ENCODE data around the gene THRAP3. TPM values are rescaled to one million over a fixed set of nuclear protein-coding genes. Genes with fewer than 3 reads are reported as not detected.

The THRAP3 gene
- total RNA-seq, 1 donor from 2014 or later, result 86.5 TPM

DNA sequence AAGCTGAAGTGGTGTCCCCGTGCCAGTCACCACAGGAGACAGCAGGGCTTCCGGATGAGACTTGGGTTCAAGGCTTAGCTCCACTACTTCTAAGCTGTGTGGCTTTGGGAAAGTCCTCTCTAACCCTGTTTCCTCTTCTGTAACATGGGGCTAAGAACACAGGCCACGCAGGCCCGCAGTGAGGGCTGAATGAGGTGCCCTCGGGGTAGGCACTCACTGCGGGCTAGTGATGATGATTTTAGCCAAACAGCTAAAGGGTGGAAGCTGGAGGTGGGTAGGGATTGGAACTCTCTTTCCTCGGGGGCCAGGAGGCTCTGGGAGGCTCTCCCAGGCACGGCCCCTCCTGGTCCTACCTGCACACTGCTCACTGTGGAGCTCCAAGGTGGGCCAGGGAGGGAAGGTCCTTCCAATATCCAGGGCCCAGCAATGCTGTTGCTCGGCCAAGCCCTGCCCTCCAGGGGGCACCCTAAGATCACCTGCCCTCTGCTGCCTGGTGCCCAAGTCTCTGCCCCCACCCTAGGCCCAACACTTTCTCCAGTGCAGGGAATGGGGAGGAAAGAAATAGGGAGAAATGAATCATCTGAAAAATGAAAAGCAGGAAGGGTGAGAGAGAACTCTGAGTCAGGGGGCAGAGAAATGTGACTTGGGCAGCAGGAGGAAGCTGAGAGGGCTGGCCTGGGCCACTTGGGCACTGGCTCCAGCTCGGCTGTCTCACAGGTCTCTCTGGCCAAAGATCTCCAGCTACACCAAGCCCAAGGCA is 118.4 kb downstream of the THRAP3 start:
- intact Hi-C loops (cut with DNase I), result loop anchor here (2.0 kb wide), 1 partner anchor 78 kb away; no protein-coding TSS in a partner anchor
- DNase-seq (ENCODE audit: low spot score), result no peak

DNA sequence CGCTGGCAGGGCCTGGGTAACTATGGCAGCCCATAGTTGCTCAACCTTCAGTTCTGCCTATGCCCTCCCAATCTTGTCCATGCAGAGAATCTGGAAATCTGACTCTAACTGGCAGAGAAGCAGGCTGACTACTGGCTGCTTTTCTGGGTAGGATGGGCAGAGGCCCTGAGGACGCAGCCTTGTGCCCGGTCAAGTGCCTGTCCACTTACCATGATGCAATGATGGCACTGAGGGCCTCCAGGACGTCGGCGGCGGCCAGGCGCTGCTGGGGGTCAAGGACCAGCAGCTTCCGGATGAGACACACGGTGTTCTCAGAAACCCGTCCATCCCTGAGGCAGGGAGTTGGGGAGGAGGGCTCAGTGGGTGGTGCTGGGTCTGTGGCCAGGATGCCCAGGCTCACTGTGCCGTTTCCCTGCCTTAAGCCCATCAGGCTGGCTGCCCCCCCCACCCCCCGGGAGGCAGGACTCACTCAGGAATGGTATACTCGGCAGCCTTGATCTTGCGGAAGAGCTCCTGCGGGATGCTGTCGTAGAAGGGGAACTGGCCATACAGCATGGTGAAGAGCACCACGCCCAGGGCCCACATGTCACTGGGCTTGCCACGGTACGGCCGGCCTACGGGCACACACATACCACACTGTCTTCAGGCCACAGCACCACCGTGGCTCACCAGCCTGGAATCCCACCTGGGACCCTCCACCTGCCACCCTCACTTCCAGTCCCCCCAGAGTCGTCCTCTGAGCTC is 119.6 kb downstream of the THRAP3 start:
- intact Hi-C loops (cut with DNase I), result loop anchor here (2.0 kb wide), 1 partner anchor 77 kb away; no protein-coding TSS in a partner anchor

DNA sequence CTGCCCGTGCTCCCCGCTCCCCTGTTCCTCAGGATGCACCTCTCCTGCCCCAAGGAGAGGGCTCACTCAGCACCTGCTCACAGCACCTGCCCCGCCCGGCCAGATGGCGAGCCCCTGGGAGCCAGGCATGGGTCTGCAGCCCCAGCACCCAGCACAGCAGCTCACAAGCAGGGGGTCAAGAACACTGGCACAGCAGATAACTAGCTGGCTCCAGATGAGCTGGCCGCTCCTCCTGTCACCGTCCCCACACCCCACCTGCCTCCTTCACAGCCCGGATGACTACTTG is 120.1 kb downstream of the THRAP3 start:
- intact Hi-C loops (cut with DNase I), result no loop called here

More for the DNA sequence above, 119.6 kb downstream of the THRAP3 start:
- DNase-seq (ENCODE audit: low spot score), result no peak

DNA sequence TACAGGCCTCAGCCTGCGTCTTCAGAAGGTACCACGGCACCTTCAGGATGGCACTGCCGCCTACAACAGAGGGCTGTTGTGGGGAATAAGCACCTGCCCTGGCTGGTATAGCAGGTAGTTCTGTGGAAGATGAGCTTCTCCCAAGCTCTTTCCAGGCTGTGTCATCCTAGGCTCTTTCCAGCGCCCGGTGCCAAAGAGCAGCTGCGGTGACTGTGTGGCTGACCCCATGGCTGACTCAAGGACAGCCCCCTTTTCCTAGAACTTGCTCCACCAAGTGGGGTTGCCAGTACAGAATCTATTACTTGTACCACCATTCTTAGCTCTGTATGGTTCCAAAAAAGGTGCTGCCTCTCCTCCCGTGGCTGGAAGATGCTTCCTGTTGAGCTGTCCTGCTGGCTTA is 121.1 kb downstream of the THRAP3 start:
- intact Hi-C loops (cut with DNase I), result no loop called here
- no peak for DNase-seq (ENCODE audit: low spot score)

More for the DNA sequence above, 120.1 kb downstream of the THRAP3 start:
- no peak for DNase-seq (ENCODE audit: low spot score)

DNA sequence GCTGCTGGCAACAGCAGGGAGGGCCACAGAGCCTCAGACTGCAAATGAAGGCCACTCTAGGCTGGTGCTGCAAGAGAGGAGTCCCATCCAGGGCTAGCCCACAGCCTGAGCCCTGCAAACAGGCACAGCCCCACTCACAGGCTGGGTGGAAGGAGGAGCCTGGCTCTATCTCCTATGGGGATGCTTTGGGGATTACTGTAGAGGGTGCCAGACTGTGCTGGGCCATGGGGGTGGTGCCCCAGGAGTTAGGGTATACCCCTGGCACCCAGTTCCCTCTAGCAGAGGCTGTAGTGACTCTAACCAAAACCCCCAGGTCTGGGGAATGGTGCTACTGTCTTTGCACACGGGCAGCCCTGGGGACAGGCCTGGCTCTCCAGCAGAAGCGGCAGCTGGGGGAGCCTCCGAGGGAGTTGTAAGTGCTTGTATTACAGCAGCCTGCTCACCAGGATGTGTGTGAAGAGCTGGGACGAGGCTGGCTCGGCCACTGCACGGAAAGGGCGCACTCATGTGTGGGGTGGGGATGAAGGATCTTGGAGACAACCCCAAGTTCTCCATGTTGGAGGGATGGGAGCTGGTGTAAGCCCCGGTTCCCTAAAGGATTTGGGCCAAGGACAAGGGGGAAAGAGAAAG is 122.6 kb downstream of the THRAP3 start:
- intact Hi-C loops (cut with DNase I), result no loop called here
- DNase-seq (ENCODE audit: low spot score), result no peak

DNA sequence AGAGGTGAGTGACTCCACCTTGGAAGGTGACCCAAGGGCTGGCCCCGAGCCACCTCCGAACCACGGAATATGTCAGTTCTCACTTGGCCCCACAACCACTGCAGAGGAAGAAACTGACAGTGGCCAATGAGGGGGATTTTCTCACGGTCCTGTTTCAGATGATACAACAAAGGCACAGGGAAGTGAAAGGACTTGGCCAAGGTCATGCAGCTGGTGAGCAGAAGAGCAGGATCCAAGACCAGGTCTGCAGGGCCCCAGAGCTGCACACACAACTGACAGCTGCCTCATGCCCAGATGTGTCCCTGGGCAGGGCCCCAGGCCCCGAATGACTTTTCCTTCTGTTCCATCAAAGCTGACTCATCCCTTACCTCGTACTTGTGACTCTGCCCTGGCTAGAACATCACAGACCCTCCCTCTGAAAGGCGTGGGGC is 125.0 kb downstream of the THRAP3 start:
- no peak for DNase-seq (ENCODE audit: low spot score)
- intact Hi-C loops (cut with DNase I), result no loop called here

DNA sequence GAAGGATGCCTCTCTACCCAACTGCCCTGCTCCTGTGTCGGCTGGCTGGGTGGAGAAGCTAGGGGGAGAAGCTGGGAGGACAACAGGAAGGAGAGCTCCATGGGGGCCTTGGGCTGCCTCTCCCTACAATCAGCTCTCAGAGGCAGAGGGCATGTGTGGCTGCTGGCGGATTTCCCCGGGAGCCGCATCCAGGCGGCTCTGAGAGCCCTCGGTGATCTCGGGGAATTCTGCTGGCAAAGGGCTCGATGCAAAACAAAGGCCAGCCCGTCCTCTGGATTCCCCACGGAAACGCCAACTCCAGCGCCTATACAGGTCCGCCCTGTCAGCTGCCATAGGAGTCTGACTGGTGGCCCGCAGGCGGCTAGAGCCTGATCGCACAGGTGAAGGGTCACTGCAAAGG is 125.6 kb downstream of the THRAP3 start:
- intact Hi-C loops (cut with DNase I), result no loop called here
- DNase-seq (ENCODE audit: low spot score), result no peak

DNA sequence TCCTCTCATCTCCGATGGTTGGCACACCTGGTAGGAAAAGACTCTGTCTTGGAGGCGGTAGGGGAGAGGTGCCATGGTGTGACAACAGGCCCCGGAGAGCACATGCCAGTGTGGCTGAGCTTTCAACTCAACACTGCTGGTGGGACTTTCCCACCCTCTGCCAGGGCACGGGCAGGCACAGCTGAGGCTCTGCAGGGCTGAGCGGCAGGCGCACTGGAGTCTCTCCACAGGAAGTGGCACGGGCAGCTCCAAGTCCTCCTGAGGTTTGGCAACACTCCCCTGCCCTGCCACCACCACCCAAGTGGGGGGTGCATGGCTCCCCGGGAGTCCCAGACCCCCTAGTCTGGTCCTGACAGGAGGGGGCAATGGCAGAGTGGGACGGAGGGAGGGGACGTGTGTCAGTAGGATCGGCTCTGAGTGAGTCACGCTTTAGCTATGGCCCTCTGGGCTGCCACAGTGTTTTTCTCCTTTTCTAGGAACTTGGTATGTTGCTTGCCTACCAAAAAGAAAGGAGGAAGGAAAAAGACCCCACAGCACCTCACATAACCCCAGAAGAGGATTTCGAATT is 126.5 kb downstream of the THRAP3 start:
- no peak for DNase-seq (ENCODE audit: low spot score)
- intact Hi-C loops (cut with DNase I), result no loop called here

DNA sequence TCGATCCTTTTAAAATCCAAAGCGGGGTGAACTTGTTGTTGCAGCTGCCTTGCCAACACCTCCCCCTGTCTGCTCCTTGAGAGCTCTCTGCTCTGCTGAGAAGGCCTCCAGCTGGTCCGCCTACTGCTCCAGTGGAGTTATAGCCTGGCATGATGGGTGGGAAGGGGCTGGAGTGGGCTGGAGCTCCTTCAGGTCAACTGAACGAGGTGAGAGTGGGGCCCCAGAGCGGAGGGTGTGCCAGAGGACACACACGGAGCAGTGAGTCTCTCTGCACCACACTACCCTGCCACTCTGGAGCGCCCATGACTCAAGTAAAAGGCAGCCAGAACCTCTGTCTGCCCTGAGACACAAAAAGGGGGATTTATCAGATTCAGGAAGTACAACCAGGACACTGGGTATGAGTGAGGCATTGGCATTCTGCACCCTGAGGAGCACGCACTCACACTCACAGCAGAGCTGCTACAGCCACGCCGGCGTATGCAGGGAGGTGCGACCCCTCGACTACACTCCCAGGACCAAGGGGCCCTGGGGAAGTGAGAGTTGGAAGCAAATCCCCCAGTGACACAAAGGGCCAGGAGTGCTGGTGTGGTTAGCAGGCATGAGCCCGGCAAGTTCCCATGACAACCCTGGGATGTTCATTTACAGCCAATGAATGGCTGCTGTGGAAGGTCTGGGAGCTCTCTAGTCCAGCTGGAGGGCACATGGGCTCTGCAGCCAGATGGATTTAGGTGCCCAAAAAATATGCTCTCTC is 127.2 kb downstream of the THRAP3 start:
- intact Hi-C loops (cut with DNase I), result no loop called here
- no peak for DNase-seq (ENCODE audit: low spot score)

DNA sequence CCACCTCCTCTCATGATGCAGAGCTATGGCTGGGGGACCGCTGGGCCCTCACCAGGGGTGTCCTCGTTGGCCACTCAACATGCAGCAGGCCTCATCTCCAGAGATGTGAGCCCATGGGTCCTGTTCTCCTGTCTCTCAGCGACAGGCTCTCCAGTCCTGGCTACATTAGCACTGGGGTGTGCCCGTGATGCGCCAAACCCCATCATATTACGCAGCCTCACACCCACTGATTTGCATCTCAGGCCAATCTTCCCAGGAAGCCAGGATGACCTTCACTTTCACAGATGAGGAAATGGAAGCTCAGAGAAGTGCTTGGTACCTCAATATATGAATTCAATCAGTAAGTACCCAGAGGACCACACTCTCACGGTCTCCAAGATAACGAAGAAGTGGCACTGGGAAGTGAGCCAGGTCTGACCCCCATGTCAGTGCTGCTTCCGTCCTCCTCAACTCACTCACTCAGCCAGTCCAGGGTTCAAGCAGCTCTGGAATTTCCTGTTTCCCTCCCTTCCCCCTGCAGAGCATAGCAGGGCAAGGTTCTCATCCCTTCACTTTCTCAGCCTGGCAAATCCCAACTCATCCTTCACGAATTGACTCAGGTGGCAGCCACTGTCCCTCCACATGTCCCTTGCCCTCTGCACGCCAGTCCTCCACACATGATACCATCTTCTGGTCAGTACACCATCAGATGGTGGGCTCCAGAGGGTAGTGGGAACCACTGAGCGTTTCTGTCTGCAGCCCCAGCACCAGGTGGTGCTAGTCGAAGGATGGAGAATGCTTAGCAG is 128.1 kb downstream of the THRAP3 start:
- intact Hi-C loops (cut with DNase I), result no loop called here
- DNase-seq (ENCODE audit: low spot score), result no peak

DNA sequence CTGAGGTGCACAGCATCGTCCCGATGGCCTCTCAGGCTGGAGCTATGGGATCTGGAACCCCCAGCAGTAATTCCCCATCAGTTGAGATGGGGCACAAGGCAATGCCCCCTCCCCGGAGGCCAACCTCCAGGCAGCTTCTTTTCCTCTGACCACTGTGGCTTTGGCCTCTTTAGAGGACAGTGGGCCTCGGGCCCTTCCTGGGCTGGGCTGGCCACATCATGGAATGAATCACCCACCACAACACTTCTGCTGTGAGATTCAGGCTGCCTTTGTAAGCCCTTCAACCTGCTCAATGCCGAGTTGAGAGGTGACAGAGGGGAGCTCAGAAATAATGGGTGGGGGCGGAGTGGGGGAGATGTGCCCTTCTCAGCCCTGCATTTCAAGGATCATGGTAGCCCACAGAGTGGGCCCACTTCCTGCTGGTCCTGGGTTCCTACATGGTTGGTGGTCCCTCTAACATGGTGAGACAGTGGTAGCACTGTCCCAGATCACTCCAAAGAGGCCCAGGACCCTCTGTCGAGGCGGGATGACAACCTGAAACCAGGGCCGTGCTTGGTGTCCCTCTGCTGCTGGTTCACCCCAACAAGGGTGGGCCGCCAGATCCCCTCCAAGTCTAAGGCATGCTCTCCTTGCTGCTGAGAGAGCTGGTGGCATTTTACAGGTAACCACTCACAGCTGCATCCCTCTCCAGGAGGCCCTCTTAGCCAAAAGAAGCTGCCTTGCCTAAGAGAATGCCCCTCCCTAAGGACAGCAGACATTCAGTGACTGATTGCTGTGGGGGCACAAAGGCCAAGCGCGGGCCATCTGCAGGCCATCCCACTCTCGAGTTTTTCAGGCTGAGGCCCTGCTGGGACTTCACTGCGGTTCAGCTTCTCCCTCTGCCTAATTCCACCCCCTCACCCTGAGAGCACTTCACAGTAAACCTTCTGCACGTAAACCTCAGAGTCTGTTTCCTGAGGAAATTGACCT is 129.0 kb downstream of the THRAP3 start:
- intact Hi-C loops (cut with DNase I), result no loop called here
- no peak for DNase-seq (ENCODE audit: low spot score)

DNA sequence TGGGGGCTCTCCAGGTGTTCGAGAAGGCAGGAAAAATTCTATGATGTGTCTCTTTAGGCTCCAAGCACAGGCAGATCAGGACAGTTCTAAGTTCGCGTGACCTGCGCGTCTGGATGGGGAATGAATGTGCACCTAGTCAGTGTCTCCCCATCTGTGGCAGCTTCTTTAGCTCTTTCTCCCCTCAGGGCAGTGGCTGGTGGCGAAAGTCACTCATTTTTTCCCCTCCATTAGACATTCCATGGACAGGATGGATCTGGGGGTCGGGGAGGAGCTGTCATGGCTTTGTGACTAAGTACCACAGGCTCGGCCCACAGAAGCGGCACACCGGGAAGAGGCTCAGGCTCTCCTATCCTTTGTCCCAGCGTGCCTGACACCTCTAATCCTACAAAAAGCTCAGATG is 130.2 kb downstream of the THRAP3 start:
- intact Hi-C loops (cut with DNase I), result no loop called here
- DNase-seq (ENCODE audit: low spot score), result no peak

Other genes starting within 250 kb of the THRAP3 start
- not detected for gene TEKT2, start 140.3 kb upstream of the THRAP3 start, total RNA-seq
- gene ADPRS, start 135.6 kb upstream of the THRAP3 start, total RNA-seq, result 17.6 TPM
- gene COL8A2, start 99.2 kb upstream of the THRAP3 start, total RNA-seq, result 1.7 TPM
- gene TRAPPC3, start 75.0 kb upstream of the THRAP3 start, total RNA-seq, result 47.9 TPM
- gene MAP7D1, start 68.3 kb upstream of the THRAP3 start, total RNA-seq, result 262 TPM
- 3.3 TPM for gene SH3D21, start 81.9 kb downstream of the THRAP3 start, total RNA-seq
- gene EVA1B, start 99.2 kb downstream of the THRAP3 start, total RNA-seq, result 11.3 TPM
- 75.5 TPM for gene STK40, start 161.5 kb downstream of the THRAP3 start, total RNA-seq
- gene LSM10, start 173.5 kb downstream of the THRAP3 start, total RNA-seq, result 52.7 TPM
- 3.4 TPM for gene OSCP1, start 226.0 kb downstream of the THRAP3 start, total RNA-seq
- 71.7 TPM for gene MRPS15, start 239.9 kb downstream of the THRAP3 start, total RNA-seq

Measured in cardiac septum (tissue), 1 donor.